Effector CD8-positive, alpha-beta T cell (primary cell): ENCODE results near the gene MGAT4C.

Experiments used
- DNase-seq: peaks from one replicate; lab custom pipeline; 2025; lab: John Stamatoyannopoulos, UW

Gene MGAT4C

GRCh38 chr12:86229772-86230171, 26.4 kb downstream of the MGAT4C start:
- DNase-seq = no peak

DNA sequence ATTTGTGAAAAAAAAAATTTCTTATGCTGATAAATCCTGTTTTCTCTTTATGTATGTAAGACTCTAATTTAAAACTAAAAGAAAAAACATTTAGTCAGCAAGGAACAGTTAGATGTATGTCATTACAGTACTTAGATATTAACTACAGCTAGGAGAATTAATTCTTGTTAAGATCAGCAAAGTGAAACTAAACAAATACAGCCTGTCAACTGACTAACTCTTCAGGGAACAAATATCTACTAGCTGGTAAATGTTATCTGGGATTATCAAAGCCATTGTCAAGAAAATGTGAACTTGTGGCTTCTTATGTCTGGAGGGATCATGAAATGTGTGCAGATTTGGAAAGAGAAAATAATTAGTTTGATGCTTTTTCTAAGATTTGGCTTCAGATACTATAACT, 27.5 kb downstream of the MGAT4C start:
- DNase-seq = no peak

- no peak for DNase-seq
Measured at GRCh38 chr12:86226481-86226880, 29.7 kb downstream of the MGAT4C start.

DNA sequence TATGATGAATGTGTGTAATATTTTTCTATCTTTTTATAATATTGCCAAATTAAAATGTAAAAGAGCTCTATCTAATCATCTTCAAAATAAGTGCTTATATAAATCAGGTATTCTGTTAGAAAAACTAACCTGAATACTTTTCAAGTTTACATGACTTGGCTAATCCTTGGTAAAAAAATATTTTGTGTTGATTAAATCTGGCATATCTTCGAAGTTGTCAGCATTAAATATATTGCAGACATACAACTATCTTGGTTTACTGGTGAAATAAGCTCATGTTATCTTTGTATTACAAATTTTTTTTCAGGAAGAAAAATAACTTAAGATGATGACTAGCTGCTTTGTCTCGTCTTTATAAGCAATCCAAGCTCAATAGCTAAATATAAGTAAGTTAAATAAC, 39.6 kb downstream of the MGAT4C start:
- no peak for DNase-seq

DNA sequence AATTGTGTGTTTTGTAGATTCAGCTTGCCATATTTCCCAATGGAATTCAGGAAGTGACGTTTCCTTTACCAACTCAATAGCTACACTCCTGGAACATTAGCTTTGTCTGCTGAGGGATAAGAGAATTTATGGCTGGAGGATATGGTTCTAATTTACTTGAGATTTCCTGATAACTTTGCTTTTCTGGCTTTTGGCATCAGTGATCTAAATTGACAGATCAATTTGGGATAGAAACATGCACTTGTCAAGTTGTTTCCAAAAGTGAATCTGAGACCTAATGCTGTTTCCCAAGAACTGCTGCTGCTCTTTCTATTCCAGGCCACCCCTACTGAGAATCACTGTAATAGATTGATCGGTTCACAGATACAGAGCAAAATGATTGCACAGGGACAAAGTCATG, 43.2 kb downstream of the MGAT4C start:
- DNase-seq = no peak

DNA sequence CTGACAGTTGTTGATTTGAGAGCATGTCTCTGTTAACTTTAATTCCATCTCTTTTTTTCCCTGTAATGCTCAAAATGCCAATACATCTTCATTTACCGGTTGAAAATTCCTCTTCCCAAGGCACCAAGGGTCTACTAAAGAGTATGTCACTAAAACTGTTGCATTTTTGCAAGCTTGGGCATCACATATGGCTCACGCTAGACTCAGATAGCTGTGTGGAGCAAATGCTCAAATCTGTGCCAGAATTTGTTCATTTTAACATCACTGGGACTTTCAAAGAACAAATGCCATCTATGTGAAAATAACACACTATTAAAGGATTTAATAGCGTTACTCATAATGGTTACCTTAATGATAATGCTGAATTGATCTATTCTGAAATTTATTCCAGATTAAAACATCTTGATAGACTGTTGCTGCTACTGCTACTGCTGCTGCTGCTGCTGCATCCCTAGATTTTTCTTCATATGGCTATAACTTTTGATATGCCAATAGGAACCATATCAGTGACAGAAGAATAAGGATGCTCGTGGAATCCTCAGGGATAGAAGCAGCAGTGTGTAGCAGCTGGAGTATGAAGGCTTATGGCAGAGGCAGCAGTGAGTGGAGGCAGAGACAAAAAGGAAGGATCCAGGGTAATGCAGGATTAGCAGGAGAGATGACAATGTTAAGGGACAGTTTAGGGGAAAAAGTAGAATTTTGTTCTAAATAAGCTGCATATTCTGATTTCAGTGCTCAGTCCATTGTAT, 57.3 kb downstream of the MGAT4C start:
- DNase-seq = no peak

- DNase-seq = no peak
Measured at GRCh38 chr12:86196465-86196864, 59.7 kb downstream of the MGAT4C start.

DNA sequence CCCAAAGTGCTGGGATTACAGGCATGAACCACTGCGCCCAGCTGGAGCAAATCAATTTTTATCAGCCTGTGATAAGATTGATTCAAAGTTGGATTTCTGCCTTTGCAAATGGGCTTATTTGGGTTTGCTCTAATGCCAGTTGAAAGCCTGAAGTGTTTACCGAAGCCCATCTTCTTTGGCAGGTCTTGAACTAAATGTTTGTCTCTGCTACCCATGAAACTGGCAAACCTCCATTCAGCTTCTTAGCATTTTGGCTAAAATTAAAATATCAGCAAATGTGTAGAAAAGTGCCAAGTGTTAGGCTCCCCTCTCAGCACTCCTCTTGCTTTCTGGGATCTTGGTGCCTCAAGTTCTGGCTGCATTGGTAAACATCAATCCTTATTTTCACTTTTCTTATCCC, 61.5 kb downstream of the MGAT4C start:
- DNase-seq = no peak

- no peak for DNase-seq
Measured at GRCh38 chr12:86193931-86194330, 62.3 kb downstream of the MGAT4C start.

- DNase-seq = no peak
Measured at GRCh38 chr12:86188226-86188625, 68.0 kb downstream of the MGAT4C start.

DNA sequence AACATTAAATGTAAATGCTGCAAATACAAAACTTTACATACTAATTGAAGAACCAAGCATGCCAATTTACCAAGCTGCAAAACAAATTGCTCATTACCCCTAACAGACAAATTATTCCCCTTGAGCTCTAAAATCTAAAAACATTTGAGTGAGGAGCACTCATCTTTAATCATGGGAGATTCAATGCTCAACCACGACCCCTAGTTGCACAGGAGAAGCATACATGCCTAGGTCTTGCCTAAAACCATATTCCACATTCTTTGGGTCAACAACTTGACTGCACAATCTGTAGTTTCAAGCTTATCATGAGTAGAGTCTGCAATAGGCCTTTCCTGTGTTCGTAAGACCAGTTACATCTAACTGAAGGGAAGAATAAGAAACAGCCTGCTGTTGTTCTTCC, 69.7 kb downstream of the MGAT4C start:
- DNase-seq = no peak

GRCh38 chr12:86179855-86180254, 76.3 kb downstream of the MGAT4C start:
- no peak for DNase-seq

- no peak for DNase-seq
Measured at GRCh38 chr12:86174188-86174587, 82.0 kb downstream of the MGAT4C start.

DNA sequence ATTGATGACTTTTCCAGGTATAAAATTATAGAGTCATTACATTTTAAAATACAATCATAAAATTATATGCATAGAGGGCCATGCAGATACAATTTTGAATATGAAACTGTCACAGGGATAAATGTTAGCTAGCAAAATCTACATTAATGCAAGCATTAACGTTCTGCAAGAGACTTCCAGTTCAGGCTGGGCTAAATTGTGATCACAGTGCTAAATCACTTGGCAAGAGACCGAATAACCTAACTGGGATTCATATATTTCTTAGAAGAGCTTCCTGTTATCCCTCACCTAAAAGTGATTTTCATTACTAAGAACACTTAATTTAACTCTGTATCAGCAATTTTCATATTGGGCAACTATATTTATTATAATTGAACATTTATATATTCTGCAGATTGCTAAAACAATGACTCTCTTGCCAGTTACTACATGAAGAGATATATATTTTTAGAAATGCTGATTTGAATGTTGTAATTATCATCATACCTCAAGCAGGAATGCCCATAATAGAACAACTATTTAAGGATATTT, 83.2 kb downstream of the MGAT4C start:
- no peak for DNase-seq

- no peak for DNase-seq
Measured at GRCh38 chr12:86170051-86170450, 86.1 kb downstream of the MGAT4C start.

DNA sequence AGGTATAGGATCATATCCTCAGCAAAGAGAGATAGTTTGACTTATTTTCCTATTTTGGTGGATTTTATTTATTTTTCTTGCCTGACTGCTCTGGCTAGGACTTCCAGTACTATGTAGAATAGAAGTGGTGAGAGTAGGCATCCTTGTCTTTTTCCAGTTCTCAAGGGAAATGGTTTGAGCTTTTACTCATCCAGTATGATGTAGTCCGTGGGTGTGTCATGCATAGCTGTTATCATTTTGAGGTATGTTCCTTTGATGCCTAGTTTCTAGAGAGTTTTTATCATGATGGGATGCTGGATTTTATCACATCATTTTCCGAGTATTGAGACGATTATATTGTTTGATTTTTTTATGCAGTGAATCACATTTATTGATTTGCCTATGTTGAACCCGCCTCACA, 97.2 kb downstream of the MGAT4C start:
- DNase-seq = no peak

- DNase-seq = no peak
Measured at GRCh38 chr12:86154620-86155019, 101.6 kb downstream of the MGAT4C start.

DNA sequence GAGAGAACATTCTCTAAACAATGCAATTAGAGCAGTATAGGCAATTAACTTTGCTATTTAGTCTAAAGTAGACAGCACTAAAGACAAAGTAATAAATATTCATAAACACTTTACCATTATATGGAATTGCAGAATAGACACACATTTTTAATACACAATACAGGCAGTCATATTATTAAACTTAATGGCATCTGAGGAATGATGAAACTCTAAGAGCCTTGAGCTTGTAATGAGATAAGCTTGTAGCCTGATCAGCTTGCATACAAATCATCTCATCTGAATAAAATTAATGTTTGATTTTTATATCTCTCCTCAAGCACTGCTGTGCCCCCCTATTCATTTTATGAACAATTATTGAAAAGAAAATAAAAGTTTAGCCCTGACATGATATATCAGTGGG, 107.6 kb downstream of the MGAT4C start:
- no peak for DNase-seq

DNA sequence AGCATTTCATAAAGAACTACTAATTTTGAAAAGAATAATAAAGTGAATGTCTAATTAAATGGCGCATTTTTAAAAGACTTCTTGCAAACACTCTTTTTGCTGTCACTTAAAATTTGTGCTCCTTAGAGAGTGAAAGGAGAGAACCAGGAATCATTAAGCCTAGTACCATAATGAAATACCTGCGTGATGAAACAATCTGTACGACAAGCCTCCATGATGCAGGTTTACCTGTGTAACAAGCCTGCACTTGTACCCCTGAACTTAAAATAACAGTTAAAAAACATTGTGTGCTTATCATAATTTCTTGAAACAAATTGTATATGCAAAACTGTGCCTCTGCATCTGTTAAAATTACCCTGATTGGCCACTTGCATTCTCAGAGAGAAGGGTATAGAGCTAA, 108.1 kb downstream of the MGAT4C start:
- DNase-seq = no peak

GRCh38 chr12:86145156-86145555, 111.0 kb downstream of the MGAT4C start:
- no peak for DNase-seq

GRCh38 chr12:86143162-86143561, 113.0 kb downstream of the MGAT4C start:
- no peak for DNase-seq

- no peak for DNase-seq
Measured at GRCh38 chr12:86139671-86140070, 116.5 kb downstream of the MGAT4C start.

DNA sequence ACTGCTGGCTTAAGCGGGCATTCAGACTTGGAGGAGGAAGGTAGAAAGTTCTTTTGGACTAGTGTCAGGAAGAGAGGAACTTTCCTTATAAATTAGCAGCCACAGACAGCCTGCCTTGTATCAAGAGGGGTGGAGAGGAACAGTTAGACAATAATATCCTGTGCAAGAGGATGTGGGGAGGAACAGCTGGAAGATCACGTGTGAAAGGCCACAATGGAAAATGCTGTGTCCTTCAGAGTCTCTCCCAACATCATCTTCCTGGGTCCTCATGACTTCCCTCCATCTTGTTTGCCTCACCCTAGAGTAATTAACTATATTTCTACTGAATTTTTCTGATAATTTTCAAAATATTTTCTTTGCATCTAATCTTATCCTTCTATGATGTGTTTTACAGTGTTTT, 117.4 kb downstream of the MGAT4C start:
- DNase-seq = no peak

DNA sequence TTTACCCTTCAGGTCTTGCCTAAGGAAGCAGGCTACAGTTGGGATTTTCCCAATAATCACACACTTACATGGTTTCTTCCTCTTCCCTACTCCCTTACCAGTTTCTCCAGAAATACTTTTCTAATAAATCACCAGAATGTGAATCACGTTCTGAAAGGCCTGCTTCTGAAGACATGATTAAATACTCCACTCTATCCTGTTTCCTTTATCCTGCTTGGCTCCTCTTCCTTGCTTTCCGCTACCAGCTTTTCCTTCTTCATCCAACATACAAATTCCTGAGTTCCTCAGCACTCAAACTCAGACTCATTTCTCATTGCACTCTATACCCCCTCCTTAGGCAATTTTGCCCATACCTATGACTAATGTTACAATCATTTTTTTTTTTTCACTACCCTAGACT, 118.3 kb downstream of the MGAT4C start:
- DNase-seq = no peak
